ENCODE data around the gene TUNAR. TPM values are rescaled to one million over a fixed set of nuclear protein-coding genes. Genes with fewer than 3 reads are reported as not detected.
A peak's percentile ranks its signal among the peaks of the same experiment; 100 is the strongest.

The TUNAR gene
- 0.48 TPM for total RNA-seq (ENCODE audit: insufficient read depth, low replicate concordance)

DNA sequence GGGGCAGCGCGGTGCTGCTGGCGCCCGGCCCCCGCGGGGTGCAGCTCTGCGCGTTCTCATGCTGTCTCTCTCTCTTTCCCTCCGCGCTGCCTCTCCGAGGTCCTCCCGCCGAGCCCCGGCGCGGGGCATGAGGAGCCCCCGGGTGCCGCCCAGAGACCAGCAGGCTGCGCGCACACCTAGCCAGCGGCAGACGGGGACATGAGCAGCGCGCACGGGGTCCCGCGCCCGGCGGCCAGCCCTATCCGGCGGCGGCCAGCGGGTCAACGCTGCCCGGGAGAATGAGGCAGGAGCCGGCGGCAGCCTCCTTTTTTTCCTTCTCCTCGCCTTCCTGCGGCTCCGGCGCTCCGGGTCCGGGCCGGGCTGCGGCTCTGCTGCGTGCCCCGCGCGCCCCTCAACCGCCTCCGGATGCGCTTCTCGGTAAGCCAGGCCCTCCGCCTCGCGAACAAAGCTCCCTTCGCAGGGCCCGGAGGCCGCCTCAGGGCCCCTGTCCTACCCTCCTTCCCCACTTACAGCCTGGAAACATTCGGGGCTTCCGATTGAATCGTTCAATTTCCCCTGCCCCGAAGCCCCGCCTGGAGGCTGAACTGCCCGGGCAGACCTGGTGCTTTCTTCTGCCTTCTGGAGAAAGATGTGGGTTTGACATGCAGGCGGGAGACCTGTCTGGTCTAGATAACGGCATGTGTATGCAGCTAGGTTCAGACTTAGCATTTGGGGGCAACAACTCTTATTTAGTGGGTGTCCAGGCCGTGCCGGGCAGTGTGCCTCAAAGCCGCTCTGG lies at the start of gene TUNAR:
Gene TUNAR, plus strand, starts transcription at position 72 of the 778 bp plus-strand sequence.
- DNase-seq (ENCODE audit: low spot score) = no peak

- DNase-seq (ENCODE audit: low spot score) = no peak
Observed at GRCh38 chr14:95828649-95829265, 47.9 kb upstream of the TUNAR start.

DNA sequence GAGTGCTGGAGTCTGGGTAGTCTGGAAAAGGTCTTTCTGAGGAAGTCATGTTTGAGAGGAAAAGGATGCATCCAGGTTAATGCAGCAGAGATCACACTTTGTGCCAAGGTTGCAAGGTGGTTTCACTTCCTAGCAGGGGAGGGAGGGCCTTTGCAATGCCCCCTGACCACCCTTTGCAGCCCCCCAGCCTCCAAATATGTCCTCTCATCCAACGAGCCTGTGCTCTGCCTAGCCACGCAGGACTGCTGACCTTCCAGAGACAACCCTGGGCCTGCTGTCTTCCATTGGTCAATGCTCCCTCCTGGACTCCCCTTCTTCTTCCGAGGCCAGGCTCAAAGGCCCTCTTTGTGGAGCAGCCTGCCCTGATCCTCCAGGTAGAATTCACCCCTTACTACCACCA lies 47.3 kb upstream of the TUNAR start:
- no peak for DNase-seq (ENCODE audit: low spot score)

- DNase-seq (ENCODE audit: low spot score) = no peak
Observed at GRCh38 chr14:95830386-95830785, 46.2 kb upstream of the TUNAR start.

DNA sequence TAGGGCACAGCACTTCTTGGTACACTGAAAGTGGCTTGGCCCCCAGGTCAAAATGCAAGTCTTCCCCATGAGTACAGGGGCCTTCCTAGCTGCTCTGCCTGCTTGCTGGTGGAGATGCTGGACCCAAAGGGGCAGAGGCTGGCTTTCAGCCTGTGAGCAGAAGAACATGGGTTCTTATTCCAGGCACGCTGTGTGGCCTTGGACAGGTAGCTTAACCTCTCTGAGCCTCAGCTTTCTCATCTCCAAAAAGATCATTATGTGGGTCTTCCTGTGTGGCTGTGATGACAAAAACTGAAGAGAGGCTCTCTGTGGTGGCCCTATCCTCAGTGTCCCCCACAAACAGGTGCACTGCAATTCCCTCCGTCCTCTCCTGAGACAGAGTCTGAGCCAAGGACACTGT lies 45.6 kb upstream of the TUNAR start:
- no peak for DNase-seq (ENCODE audit: low spot score)

DNA sequence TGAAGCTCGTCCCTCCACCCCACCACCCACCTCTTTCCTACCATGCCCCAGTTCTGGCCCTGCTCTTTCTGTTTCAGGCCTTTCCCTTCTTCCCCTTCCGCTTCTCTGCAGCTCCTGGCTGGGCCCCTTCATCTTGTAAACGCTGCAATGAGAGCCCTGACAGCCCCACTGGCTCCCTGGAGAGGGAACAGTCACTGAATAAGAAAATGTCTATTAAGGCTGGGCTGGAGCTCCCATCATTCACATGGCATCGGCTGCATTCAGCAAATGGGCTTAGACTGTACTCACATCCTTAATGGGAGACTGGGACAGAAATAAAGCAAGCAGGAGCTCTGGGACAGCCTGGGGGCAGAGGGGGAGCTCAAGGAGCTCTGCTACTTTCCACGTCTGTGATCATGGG lies 45.2 kb upstream of the TUNAR start:
- no peak for DNase-seq (ENCODE audit: low spot score)

DNA sequence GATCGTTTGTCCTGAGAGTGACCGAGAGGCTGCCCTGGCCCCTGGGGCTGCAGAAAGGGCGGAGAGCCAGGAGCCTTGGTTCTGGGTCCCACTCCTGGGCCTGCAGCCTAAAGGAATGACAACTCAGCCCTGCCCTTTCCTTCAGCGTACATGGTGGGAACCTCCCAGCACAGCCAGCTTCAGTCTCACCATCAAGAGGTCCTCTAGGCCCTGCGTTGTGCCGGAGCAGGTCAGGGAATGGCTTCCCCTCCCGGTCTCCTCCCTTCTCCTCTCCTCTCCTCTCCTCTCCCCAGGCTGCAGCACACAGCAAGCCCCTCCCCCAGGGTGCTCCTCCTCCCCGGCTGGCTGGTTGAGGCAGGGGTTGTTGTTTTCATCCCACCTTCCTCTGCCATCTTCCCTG lies 44.6 kb upstream of the TUNAR start:
- DNase-seq (ENCODE audit: low spot score) = no peak

GRCh38 chr14:95833429-95833828 lies 43.2 kb upstream of the TUNAR start:
- DNase-seq (ENCODE audit: low spot score) = no peak

DNA sequence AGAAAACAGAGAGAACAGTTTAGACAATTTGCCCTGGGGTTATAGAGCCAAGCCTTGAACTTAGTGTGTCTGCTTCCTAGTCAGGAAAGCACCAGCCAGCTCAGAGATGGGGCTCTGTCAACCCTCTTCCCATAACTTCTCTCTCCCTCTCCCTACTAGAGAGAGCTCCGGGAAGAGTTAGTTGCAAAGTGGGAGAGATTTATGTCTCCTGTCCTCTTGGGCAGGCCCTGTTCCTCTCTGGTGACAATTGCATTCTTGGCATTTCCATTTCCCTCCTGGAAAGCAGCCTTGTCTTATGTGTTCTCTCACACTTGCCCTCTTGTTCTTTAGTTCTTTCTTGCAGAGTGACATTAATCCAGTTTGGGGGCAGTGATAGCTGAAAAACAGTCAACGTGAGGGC lies 42.1 kb upstream of the TUNAR start:
- no peak for DNase-seq (ENCODE audit: low spot score)

DNA sequence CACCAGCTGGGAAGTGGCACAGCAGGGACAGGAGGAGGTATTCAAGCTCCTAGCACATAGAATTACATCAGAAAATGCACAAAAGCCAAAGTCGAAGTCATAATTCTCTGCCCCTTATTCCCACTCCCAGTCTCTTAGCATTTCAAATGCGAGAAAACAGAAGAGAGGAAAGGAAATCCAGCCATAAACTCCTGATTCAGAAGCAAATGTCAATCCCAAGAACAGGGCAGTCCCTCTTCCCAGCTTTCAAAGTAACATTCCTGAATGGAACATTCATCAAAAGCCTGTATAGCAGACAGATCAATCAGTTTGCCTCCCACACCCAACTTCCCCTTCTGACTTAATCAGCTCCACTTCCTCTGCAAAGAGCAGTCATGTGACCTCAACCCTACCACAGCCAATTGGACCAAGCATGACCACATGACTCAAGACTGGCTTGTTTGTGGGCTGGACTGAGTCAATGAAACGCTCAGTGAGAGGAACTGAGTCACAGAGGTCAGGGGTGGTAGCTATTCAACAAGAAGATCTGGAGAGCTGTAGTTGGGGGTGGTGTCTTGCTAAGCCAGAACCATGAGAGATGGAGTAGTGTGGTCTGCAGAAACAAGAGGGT lies 41.4 kb upstream of the TUNAR start:
- DNase-seq (ENCODE audit: low spot score) = no peak

- DNase-seq (ENCODE audit: low spot score) = no peak
Observed at GRCh38 chr14:95838862-95839261, 37.8 kb upstream of the TUNAR start.

DNA sequence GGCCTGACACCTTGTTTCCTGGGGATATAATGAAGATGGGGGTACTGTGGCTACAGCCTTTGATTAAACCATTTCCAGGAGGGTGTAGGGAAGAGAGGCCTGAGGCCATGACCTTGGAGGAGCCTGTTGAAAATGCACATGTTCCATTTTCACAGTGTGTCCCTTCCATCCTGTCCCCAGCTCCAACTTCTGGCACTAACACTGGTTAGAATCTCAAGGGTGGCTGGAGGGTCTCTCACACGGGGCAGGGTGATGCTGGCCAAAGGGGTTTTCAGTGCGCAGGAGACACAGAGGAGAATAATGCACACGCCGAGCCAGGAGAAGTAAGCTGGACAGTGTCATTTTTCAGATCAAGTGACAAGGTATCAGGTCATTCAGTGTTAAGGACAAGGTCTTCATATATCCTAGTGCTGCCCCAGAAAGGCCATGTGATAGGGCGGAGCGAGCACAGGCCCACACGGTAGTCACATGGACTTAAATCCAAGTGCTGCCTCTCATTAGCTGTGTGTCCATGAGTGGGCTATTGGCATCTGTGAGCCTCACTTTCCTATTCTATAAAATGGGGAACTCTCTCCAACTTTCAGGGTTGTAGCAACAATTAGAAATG lies 36.4 kb upstream of the TUNAR start:
- no peak for DNase-seq (ENCODE audit: low spot score)

DNA sequence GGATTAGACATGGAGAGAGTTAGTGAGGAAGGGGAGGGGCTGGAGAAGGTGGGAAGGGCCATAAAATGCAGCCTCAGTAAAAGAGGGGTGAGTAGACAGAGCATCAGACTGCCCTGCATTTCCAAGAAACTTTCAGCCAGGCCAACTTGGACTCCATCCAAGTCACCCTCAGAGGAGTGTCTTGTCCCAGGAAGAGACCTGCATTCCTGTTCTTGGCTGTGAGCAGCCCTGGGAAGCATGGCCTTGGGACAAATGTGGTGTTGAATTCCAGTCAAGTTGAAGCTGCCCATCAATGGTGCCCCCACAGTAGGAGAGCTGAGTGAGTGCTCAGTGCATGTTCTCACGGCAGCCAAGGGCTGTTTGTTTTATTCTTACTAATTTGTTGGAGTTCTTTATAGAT lies 35.0 kb upstream of the TUNAR start:
- DNase-seq (ENCODE audit: low spot score) = no peak

DNA sequence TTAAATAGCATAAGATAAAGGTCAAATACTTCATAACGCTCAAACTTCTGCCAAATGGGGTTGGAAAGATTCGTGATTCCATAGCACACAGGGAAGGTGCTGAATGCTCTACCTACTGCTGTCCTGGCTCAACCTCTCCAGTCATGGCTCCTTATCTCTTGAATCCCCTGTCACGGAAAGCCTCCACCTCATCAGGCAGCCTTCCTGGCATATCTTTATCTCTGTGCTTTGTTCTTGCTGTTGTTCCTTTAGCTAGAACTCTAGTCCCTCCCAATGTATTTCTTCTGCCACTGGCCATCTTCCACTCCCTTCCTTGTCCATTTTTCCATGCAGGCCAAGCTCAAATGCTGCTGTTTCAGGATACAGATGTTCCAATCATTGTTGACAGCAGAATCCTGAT lies 26.9 kb upstream of the TUNAR start:
- DNase-seq (ENCODE audit: low spot score) = no peak

GRCh38 chr14:95850429-95850828 lies 26.2 kb upstream of the TUNAR start:
- DNase-seq (ENCODE audit: low spot score) = no peak

- DNase-seq (ENCODE audit: low spot score) = no peak
Observed at GRCh38 chr14:95855606-95856005, 21.0 kb upstream of the TUNAR start.

DNA sequence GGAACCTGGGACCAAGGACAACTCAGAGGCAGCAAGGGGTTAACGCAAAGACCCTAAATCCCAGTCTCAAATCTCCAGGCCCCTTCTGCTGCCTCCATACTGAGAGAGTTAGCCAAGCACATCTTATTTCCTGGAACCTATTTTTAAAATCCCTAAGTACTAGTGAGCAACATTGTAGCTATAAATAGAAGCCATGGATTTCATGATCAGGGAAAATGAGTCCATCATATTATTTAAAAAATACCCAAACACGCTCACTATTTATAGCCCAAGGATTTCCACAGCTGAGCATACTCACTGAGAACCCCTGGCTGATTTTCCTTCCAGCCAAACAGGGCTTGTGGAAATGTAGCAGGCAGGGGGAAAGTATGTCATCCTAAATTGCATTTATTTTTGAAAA lies 19.4 kb upstream of the TUNAR start:
- no peak for DNase-seq (ENCODE audit: low spot score)

- DNase-seq (ENCODE audit: low spot score) = no peak
Observed at GRCh38 chr14:95858893-95859292, 17.7 kb upstream of the TUNAR start.

- DNase-seq (ENCODE audit: low spot score) = peak; percentile 3
Observed at GRCh38 chr14:95862243-95862642, 14.4 kb upstream of the TUNAR start.

DNA sequence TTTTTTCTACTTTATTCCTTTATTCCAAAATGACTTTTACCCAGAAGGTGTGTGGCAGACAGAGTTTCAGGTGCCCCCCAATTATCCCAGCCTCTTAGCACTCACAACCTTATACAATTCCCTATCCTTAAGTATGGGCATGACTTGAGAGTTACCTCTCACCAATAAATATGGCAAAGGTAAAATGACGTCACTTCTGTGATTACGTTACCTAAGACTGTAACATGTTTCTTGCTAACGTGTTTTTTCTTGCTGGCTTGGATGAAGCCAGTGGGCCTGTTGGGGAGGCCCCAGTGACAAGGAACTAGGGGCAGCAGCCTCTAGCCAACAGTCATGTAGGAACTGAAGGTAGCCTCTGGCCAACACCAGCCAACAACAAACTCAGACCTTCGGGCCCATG lies 13.3 kb upstream of the TUNAR start:
- no peak for DNase-seq (ENCODE audit: low spot score)

- DNase-seq (ENCODE audit: low spot score) = no peak
Observed at GRCh38 chr14:95869776-95870175, 6.9 kb upstream of the TUNAR start.

DNA sequence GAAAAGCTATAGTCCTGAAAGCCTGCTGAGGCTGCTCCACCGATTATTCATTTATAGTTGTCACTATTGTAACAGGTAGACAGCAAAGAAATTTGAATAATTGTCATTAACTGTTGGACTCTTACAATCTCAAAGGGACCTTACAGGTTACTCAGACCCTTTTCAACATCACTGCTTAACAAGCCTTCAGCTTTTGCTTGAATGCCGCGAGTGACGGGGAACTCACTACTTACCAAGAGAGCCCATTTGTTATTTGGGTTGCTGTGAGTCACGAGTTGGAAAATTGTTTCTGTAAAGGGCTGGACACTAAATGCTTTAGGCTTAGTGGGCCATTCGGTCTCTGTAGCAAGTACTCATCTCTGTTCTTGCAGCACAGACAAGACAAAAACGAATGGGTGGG lies 5.9 kb upstream of the TUNAR start:
- DNase-seq (ENCODE audit: low spot score) = no peak

- no peak for DNase-seq (ENCODE audit: low spot score)
Observed at GRCh38 chr14:95871531-95871930, 5.1 kb upstream of the TUNAR start.
